HPDE6-E6E7 (cell line): Measurements from ENCODE around the gene LELP1.
"Not testable (repeated sequence)": the region's sequence is repeated elsewhere in the genome, so short reads cannot be mapped to it uniquely, and the experiment has no call there.

Source experiments
- DNase-seq: peaks from one replicate; pipeline ENCODE4 v3.0.0; 2011; ENCODE audit warnings: missing footprints; ENCODE audit errors: extremely low spot score

The LELP1 gene

DNA sequence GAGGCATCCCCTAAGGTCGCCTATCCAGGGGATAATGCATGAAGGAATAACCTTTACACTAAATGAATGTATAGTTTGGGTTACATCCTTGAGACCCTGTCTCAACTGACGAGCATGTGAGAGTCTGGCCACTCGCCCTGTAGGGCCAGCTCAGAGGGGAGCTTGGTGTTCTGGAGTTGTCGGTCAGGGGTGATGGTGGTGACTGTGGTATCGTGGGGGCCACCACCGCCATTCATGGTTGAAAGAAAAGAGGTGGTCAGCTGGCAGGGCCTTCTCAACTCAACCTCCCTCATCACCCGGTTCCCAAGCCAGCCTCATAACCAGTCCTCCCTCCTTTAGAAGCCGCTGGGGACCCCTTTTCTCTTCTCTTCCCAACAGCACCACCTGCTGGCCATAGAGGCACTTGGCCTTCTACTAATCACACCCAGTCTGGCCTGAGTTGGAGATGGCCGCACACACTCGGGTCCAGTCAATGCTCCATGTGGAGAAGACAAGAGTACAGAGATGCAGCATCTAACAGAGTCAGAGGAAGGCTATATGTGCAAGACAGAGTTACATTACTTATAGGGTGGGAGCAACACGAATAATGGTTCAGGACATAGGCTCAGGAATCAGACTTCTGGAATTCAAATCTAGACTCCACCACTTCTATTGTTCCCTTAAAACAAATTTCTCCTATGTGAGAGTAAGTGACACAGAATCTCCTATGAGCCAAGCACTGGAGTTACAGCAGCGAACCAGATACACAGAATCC, 26.0 kb downstream of the LELP1 start:
- DNase-seq: not testable (repeated sequence)

DNA sequence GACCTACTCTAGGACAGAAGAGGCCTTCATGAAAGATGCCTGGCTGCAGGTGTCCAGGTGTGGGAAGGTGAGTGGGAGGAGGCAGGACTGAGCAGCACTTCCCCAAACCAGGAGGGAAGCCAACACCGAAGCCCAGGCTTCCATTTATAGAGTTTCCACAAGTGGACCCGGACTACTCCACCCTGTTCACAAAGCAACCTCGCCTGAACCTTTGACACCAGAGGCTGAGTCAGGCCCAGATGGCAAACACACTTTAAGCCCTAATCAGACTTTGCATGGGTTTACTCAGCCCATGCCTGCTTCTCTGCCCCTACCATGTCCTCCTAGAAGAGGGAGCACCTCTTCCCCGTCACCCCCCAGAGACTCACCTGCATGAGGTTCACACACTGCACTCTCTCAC, 28.1 kb downstream of the LELP1 start:
- no peak for DNase-seq

DNA sequence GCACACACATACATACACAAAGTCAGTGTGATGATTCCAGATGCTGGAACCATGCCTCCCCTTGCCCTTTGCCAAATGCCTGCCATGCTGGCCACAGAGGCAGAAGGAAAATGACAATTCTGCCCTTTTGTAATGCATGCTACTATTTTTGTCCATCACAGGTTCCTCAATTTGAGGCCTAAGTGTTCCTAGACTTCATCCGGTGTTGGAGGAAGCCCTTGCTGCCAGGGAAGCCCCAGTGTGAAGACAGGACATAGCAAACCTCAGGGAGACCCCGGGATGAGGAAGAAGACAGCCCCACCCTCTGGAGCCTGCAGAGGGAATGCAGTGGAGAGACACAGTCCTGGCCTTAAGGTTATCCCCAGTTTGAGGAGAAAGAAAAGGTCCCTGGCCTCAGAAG, 28.6 kb downstream of the LELP1 start:
- DNase-seq: no peak

DNA sequence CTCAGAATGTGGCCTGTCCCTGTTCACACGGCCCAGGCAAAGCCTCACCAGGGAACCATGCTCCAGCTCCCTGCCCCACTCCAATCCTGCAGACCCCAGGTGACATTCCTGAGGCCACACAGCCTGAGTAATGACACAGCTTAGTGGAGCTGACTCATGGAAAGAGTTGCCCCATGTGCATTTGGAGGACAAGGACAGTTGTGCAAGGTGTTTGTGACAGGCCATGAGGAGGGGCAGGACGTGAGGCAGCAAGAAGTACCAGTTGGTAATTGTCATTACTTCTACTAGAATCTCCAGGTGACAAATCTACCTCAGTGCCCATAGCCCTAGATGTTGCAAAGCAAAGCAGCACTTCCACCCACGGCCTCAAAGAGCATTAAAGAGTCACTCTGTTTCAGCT, 29.3 kb downstream of the LELP1 start:
- no peak for DNase-seq

DNA sequence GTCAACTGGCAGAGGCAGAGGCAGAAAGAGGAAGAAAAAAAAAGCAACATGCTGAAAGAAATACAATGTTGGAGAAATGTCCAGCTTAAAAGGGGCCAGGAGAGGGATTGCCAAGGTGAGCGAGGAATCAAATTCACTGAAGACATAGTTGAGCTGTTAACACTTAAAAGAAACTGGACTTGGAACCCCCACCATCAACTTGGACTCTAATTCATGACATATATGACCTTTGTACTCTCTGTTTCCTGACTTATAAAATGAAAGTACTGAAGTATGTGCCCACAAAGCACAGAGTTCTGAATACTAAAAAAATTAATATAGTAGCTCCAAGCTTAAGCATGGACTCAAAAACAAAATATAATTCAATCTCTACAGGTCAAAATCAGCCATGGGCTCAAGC, 30.2 kb downstream of the LELP1 start:
- no peak for DNase-seq

DNA sequence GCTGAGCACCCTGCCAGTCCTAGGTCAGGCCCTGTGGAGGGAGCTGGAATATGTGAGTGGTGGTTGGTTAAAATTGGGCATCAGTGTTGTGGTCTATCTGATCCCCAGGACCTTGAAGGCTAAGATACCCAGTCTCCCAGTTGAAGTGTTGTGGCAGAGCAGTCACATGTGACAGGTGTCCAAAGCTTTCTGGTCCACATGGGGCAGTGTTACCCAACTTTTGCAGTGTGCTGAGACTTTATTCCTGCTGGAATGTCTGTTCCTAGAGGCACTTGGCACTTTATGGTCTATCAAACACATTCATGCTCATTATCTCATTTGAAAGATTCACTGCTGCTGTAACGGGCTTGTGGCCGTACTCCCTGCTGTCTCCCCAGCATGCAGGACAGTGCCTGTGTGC, 35.3 kb downstream of the LELP1 start:
- DNase-seq: peak; percentile 41

DNA sequence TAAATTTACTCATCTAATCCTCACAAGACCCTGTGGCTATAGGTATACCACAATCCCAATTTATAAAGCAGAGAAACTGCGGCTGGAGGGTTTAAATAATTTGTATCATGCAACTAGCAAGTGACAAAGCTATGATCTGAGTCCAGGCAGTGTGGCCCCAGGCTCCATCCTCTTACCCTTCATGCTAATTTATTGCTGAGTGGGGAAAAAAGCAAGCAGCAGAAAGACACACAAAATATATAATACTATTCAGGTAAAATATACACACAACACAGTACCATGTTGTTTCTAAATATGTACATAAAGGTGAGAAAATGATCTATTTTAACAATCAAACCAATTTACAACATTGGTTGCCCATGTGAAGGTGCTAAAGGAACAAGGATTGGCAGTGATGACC, 38.9 kb downstream of the LELP1 start:
- no peak for DNase-seq

DNA sequence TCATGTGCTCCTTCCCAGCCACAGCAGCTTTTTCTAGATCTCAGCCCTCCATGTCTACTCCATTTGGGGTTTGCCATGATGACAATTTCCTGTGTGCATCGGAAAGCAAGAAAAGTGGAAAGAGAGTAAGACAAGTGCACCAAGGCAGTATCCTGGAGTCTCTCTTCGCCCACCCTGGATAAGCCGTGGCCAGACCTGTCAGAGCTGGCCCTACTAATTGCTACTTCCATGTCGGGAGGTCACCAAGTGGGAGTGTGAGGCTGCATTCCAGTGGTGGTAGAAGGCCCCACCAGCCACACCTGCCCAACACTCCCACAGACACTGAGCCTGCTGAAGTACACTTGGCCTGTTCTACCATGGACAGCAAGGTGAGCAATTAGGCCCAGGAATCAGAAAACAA, 42.2 kb downstream of the LELP1 start:
- no peak for DNase-seq

DNA sequence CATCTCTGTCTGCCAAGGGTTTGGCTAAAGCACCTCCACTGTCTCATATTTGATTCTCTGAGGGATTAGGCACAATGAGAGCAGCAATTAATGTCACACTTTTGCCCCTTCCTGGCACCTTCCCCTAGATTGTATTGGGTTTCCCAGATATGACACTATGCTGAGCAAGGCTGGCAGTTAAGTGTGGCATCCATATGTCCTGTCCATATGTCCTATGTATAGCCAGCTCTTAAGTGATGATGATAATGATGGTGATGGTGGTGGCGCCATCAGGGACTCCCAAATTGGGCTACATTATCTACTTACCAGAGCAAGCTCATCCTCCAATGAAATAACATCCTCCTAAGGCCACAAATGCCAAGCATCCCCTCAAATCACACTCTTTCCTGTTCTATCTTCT, 42.8 kb downstream of the LELP1 start:
- no peak for DNase-seq

DNA sequence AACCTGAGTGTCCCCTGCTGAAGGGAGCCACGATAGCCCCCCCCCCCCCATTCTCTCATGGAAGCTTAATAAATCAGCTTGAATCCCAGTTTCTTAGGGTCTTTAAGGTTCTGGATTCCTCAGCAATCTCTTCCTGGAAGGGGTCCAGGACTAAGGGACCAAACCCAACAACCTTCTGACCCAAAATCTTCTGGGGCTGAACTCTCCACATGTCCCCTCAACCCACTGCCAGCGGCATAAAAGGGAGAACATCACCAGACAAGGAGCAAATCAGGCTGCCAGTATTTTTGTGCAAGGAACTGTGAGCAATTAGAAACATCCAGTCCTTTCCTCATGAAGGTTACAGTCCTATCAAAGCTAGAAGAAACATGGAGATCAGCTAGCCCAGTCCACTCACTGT, 43.6 kb downstream of the LELP1 start:
- DNase-seq: no peak

DNA sequence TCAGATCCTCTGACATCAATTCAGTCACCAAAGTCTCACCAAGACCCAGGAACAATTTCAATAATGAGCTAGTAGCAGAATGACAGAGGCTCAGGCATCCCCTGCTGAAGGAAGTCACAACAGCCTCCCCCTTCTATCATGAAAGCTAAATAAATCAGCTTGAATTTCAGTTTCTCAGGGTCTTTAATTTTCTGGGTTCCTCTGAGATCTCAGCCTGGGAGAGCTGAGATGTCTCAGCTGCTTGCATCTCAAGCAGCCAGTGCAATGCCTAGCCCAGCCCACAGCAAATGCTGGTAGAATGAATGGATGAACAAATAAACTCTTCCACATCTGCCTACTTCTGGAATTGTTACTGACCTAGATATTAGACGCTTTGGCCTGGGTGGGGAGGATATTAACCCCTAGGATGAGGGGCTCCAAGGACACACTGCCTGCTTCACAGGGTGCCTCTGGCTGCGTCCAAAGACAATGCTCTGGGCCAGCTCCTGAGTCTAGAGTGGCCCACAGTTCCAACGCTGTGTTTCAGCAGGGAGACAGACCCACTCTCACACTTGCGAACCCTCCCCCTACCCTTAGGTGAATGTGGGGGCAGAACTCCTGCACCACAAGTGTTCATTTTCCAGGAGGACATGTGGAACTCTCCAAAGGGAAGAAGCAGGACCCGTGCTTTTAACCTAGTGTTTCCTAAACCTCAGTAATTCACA, 45.1 kb downstream of the LELP1 start:
- DNase-seq: no peak

DNA sequence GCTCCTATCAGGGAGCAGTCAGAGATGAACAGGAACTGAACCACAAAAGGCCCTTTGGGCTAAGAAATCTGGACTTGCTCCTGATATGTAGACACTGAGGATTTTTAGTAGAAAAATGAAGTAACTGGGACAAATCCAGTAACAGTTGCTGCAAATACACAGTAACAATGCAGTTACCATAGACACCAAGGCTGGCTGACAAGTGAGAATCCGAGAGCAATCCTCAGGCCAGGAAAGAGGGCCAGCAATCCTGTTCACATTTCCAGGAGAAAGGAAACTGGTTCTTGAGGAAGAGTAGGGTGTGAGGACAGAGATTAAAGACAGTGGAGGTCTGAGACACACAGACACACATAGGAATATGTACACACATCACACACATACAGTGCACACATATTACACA, 46.9 kb downstream of the LELP1 start:
- DNase-seq: no peak

DNA sequence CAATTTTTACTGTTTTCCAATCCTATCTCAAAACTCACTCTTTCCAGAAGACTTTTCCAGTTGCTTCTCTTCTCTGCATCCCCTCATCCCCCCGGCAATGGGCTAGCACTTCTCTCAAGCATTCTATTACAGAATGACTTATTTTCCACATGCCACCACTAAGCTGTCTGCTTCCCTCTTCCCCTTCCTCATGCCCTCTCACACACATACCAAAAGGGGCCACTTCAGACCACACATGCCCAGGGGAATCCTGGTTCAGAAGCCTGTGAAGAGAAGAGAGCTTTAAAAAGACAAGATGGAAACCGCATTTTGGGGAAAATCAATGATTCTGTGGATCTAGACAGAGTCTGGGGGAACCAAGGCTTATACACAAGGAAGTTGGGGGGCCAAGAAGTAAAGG, 47.9 kb downstream of the LELP1 start:
- no peak for DNase-seq

DNA sequence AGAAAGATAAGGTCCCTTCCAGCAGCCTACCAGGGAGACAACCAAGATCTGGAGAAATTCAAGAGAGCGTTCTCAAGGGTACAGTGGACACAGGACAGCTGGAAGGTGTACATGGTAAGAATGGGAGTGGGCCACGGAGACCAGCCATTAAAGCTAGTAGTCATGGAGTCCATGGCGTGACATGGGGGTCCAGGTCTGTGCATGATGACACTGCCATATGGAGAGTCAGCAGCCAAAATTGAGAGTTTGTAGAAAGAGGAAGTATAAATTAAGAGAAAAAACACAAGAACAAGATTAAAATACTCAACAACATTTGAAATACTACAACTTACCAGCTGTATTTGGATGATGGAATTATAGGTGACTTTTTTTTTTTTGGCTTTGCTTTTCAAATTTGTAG, 48.3 kb downstream of the LELP1 start:
- no peak for DNase-seq

DNA sequence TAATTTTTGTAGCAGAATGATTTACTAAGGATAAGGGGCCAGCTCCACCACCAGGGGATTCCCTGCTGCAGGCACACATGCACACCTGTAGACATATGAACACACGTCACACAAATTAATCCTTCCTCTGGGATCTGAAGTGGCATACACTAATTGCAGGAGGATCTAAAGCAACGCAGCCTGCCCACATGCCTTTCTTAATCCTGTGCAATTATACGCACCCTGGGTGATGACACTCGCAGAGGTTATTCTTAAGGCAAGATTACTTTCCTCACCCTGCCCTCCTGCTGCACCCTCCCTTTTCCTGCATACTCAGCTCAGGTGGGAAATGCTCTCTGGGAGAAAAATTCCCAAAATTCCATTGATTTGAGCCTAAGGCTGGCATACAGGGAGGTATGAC, 48.8 kb downstream of the LELP1 start:
- DNase-seq: no peak

DNA sequence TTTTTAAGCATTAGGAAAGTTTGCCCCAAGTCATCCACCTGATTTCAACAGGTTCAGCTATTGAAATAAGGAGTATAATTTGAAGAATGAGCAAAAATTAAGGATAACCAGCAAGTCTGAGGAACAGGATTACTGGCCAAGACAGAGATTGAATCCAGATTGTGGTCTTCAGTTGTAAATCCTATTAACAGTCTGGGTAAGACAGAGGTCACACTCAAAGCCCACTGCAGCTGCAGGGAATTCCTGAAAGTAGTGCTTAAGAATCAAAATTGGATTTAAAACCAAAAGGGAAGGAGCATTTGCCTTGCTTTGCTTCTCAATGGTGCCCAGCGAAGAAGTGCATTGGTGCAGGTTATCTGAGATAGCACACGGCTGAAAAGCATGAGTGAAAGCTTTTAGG, 49.8 kb downstream of the LELP1 start:
- no peak for DNase-seq

DNA sequence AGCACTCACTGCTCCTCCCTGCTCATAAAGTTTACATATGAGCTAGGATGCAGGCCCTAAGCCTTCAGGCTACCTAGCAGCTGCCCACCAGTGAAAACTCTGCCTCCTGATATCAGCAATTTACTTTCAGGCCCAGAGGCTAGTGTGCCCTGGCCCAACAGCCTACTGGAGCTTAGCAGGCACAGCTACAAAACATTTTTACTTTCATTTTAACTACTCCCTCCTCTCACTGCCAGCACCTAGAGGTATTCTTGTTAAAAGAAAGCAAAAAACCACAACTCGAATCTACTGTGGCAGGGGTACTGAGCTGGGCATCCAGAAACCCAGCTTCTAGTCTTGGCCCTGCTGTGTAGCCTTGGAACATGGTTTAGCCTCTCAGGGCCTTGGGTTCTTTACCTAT, 50.5 kb downstream of the LELP1 start:
- no peak for DNase-seq
